ENCODE results near the gene ATP1A2.

Gene ATP1A2

DNA sequence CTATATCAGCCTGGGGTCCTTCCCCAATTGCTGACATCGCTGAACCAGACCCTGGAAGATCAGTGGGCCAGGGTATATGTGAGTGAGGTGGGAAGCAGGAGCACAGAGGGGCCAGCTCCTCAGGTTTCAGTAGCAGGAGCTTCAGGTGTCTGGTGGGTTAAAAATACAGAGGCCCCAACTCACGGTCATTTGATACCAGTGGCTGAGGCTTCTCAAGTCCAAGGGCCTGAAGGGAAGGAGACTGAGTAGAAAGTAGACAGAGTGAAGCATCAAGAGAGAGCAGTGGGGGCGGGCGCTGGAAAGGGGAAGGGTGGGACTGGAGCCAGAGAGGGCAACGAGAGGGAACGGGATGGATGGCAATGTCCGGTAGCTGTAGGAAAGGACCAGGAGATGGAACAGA lies 72.8 kb downstream of the ATP1A2 start:
- in situ Hi-C loops (cut with MboI; ENCODE audit: low pct_unique_long_range_greater_than_20kb, low sequenced_read_pairs), result no loop called here
- no peak for DNase-seq

DNA sequence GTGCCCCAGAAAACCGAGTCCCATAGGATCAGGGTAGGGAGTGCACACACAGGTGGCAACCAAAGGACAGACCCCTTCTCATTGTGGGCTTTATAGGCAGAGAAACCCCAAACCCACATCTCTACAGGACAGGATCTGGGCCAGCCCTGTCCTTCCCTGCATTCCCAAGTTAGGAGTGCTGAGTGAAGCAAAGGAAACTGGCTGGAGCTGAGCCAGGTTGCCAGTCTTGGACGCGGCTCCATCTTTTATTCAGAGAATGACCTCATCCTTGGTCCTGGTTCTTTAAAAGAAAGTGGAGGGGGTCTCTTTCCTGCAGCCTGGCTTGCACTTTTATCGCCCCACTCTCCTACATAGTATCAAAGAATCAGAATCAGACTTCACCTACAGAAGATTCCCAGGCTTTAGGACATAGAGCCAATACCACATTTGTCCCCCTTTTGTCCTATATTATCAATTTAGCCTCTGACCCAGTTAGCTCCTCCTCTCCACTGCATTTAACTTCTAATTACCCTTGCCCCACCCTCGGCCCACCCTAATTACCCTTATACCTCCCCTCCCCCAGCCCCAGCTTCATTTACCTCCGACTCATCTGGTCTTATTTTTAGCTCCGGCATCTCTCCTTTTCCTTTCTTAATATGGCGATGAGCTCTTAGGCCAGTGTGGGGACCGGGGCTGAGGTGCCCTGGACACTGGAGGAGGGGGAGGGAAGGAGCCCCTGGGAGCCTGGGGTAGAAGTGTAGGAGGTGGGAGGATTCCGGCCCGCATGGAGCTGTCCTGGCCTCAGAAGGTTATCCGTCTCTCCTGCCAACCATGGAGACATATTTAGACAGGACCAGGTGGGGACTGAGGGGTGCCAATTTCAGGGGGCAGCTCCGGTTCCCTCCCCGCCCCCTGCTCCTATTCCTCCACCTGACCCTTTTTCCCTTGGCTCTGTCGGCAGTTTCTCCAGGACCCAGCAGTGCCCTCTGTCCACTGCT lies 74.4 kb downstream of the ATP1A2 start, which contains the start of gene CASQ1:
CASQ1 (plus strand) TSS at position 927 of the 977 bp plus-strand sequence. CDS start 177 bp downstream, outside the sequence.
- in situ Hi-C loops (cut with MboI; ENCODE audit: low pct_unique_long_range_greater_than_20kb, low sequenced_read_pairs), result no loop called here
- DNase-seq, result no peak

DNA sequence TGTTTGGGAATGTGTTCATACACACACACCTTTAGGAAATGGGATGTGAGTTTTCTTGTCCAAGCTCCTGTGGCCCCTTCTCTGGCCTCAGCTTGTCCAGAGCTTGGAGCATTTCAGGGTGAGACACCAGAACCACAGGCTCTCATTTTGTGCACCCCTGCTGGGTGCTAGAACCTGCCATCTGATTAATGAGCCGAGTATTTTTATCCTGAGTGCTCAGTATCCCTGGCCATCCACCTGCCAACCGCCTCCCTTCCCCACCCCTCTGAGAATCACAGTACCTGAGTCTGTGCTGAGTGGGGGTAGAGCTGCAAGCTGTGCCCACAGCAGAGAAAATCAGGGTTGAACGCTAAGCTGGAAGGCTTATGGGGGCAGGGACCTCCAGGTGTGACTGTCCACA lies 76.2 kb downstream of the ATP1A2 start:
- no peak for DNase-seq
- in situ Hi-C loops (cut with MboI; ENCODE audit: low pct_unique_long_range_greater_than_20kb, low sequenced_read_pairs), result no loop called here

DNA sequence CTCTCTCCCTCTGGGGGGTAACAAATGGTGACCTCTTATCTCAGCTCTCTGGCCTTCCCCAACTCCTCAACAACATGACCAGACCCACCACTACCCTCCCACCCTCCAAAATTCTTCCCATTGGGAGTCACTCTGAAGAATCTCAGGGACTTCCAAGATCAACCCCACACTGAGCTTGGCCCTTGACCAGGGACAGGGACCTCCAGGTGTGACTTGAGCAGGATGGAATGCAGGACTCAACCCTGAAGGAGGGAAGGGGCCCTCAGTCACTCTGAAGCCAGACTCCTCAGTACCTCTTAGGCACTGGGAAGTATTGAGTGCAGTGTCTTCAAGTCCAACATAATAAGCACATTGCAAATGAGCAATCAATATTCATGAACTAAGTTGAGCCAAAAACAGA lies 76.7 kb downstream of the ATP1A2 start:
- in situ Hi-C loops (cut with MboI; ENCODE audit: low pct_unique_long_range_greater_than_20kb, low sequenced_read_pairs), result no loop called here
- DNase-seq, result no peak

Measured in KBM-7 (cell line).